Body of pancreas (tissue), 4 donors: ENCODE results near the gene UROS.

Source experiments
- CTCF ChIP-seq, 7 experiments: fragments of 450-650 bp in 4 of 7; fragments of 200-600 bp in 3 of 7; sonication (generic) in 3 of 7; IDR thresholded peaks; one replicate each; pipeline ENCODE4 v1.5.1; 2016 to 2019; ENCODE audit warnings: antibody characterized with exemption in 7 of 7
- POLR2A ChIP-seq, 3 donors: fragments of 450-650 bp; IDR thresholded peaks; one replicate each; pipeline ENCODE4 v1.6.1; 2016; ENCODE audit warnings: antibody characterized with exemption in 3 of 3, mild to moderate bottlenecking in 2 of 3

- TF ChIP-seq CTCF (IDR thresholded peaks at IDR 0.05) (no peak), POLR2A (IDR thresholded peaks at IDR 0.05) (no peak)
Measured at GRCh38 chr10:125840955-125841354, 17.9 kb upstream of the UROS start.
